PC-3 (cell line): Measurements from ENCODE around the gene TRABD2B. TPM values are rescaled to one million over a fixed set of nuclear protein-coding genes. Genes with fewer than 3 reads are reported as not detected.

Experiments
- ATAC-seq: fragments of 200-7000 bp; cut with Tn5 transposase; 2 replicates; pipeline ENCODE4 v1.9.1; 2020; ENCODE audit warnings: mild to moderate bottlenecking, moderate library complexity
- BruUV-seq: library from RNA; stranded (reverse); fragments of 400-500 nt; replicated peaks from 2 replicates; lab custom pipeline; 2021; lab: Mats Ljungman, UMichigan
- CTCF ChIA-PET: fragments of 300-600 bp; sonication (Branson Sonifier 250); formaldehyde crosslinking; loops from one replicate; lab custom pipeline; 2022; ENCODE audit warnings: antibody characterized with exemption; lab: Charles Lee
- POLR2A ChIA-PET: fragments of 300-600 bp; sonication (Branson Sonifier 250); formaldehyde crosslinking; loops from one replicate; lab custom pipeline; 2022; ENCODE audit warnings: antibody characterized with exemption; ENCODE audit not compliant: unreplicated experiment; lab: Charles Lee
- DNase-seq: peaks from one replicate; pipeline ENCODE4 v3.0.0-alpha.2; 2015
- H2AFZ ChIP-seq: fragments of 300-600 bp; sonication (generic); 2 replicates; pipeline ENCODE4 v1.6.0; 2016; ENCODE audit warnings: antibody characterized with exemption, low read length
- H3F3A ChIP-seq: fragments of 300-600 bp; sonication (generic); one replicate; pipeline ENCODE4 v1.6.0; 2017; ENCODE audit warnings: antibody characterized with exemption, low read length, control low read depth, mild to moderate bottlenecking; ENCODE audit not compliant: unreplicated experiment
- H3K27ac ChIP-seq: fragments of 300-600 bp; sonication (generic); 2 replicates; pipeline ENCODE4 v1.5.1; 2016; ENCODE audit warnings: mild to moderate bottlenecking, low read length
- H3K27me3 ChIP-seq: fragments of 300-600 bp; sonication (generic); 2 replicates; pipeline ENCODE4 v1.6.1; 2016; ENCODE audit warnings: low read length, mixed read lengths
- H3K36me3 ChIP-seq: fragments of 300-600 bp; sonication (generic); 2 replicates; pipeline ENCODE4 v1.6.1; 2016; ENCODE audit warnings: low read depth, mixed run types, low read length, mixed read lengths
- H3K4me1 ChIP-seq: fragments of 300-600 bp; sonication (generic); 2 replicates; pipeline ENCODE4 v1.5.1; 2016; ENCODE audit warnings: low read length; ENCODE audit not compliant: insufficient read depth
- H3K4me2 ChIP-seq: fragments of 300-600 bp; sonication (generic); 2 replicates; pipeline ENCODE4 v1.6.0; 2016; ENCODE audit warnings: low read length
- H3K4me3 ChIP-seq: fragments of 300-600 bp; sonication (generic); 2 replicates; pipeline ENCODE4 v1.5.1; 2016; ENCODE audit warnings: mild to moderate bottlenecking, low read length, mixed read lengths
- H3K79me2 ChIP-seq: fragments of 300-600 bp; sonication (generic); 2 replicates; pipeline ENCODE4 v1.6.1; 2017; ENCODE audit warnings: low read length, mixed read lengths
- H3K9ac ChIP-seq: fragments of 300-600 bp; sonication (generic); 2 replicates; pipeline ENCODE4 v1.6.0; 2016; ENCODE audit warnings: mild to moderate bottlenecking, low read length
- H3K9me2 ChIP-seq: fragments of 300-600 bp; sonication (generic); replicated peaks from 2 replicates; pipeline ENCODE4 v1.6.1; 2016; ENCODE audit warnings: mixed run types, low read length, mixed read lengths
- H3K9me3 ChIP-seq: fragments of 300-600 bp; sonication (generic); 2 replicates; pipeline ENCODE4 v1.6.1; 2016; ENCODE audit warnings: low read length, mixed read lengths
- H4K20me1 ChIP-seq: fragments of 300-600 bp; sonication (generic); 2 replicates; pipeline ENCODE4 v1.6.1; 2016; ENCODE audit warnings: low read length, mixed read lengths
- EZH2 ChIP-seq: fragments of 300-600 bp; sonication (generic); IDR thresholded peaks from one replicate; pipeline ENCODE4 v1.6.1; 2017; ENCODE audit warnings: antibody characterized with exemption, mild to moderate bottlenecking, low read length; ENCODE audit not compliant: unreplicated experiment
- EZH2phosphoT487 ChIP-seq: fragments of 300-600 bp; sonication (generic); IDR thresholded peaks from 2 replicates; pipeline ENCODE4 v1.6.1; 2018; ENCODE audit warnings: mild to moderate bottlenecking, antibody characterized with exemption, low read length, borderline replicate concordance
- intact Hi-C: fragments of 100-400 bp; cut with micrococcal nuclease; formaldehyde crosslinking; loops from 2 replicates; pipeline ENCODE4 v1.9.0; 2023
- total RNA-seq: library from RNA; depleted of rRNA; stranded (reverse); fragments of >200 nt; gene quantifications from 2 replicates; pipeline ENCODE4 v1.2.3, GENCODE V29; 2014
- TF ChIP-seq, protein P1 (sequence below): fragments of 300-600 bp; sonication (generic); conservative IDR thresholded peaks from 2 replicates; pipeline ENCODE4 v1.5.1; 2017; ENCODE audit warnings: antibody characterized with exemption, low read depth, mild to moderate bottlenecking, low read length

The TRABD2B gene
- total RNA-seq, 1 experiment from 2014 or later, result 0.44 TPM

DNA sequence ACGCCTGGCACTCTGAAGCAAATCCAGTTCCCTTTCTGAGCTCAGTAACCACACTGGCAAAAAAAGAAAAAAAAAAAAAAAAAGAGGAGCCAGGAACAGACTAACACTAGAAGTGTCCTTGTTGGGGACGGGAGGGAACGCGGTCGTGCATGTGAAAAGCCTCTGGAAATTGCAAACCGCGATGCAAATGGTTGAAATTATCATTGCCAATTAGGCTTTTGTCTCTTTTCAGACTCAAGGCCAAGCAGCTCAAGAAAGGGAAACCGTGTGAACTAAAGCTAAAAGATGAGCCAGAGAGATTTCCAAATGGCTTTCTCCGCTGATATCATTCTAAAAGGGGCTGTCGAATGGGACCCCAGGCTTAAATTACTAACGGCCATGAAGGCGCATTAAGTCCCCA is 13.5 kb downstream of the TRABD2B start:
- no peak for ATAC-seq
- Histone ChIP-seq H2AFZ (no peak overlapping the region), H3K27me3 (no peaks in the 10 kb centered on the region), H3K9ac (no peak overlapping the region), H3K9me2 (no peaks in the 10 kb centered on the region), H3F3A (no peaks in the 10 kb centered on the region), H4K20me1 (no peaks in the 10 kb centered on the region), H3K27ac (no peak overlapping the region), H3K79me2 (no peaks in the 10 kb centered on the region), H3K4me2 (no peak overlapping the region), H3K36me3 (no peaks in the 10 kb centered on the region), H3K4me3 (no peak overlapping the region), H3K9me3 (no peaks in the 10 kb centered on the region), H3K4me1 (no peaks in the 10 kb centered on the region)
- ChIA-PET CTCF (no interaction called here), POLR2A (no interaction called here)
- BruUV-seq, result no TSS peak
- intact Hi-C loops, result no loop called here
- TF ChIP-seq EZH2phosphoT487 (no peak), EZH2 (no peak)
- TF ChIP-seq, protein P1, sequence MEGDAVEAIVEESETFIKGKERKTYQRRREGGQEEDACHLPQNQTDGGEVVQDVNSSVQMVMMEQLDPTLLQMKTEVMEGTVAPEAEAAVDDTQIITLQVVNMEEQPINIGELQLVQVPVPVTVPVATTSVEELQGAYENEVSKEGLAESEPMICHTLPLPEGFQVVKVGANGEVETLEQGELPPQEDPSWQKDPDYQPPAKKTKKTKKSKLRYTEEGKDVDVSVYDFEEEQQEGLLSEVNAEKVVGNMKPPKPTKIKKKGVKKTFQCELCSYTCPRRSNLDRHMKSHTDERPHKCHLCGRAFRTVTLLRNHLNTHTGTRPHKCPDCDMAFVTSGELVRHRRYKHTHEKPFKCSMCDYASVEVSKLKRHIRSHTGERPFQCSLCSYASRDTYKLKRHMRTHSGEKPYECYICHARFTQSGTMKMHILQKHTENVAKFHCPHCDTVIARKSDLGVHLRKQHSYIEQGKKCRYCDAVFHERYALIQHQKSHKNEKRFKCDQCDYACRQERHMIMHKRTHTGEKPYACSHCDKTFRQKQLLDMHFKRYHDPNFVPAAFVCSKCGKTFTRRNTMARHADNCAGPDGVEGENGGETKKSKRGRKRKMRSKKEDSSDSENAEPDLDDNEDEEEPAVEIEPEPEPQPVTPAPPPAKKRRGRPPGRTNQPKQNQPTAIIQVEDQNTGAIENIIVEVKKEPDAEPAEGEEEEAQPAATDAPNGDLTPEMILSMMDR, result no peak
- DNase-seq, result no peak

DNA sequence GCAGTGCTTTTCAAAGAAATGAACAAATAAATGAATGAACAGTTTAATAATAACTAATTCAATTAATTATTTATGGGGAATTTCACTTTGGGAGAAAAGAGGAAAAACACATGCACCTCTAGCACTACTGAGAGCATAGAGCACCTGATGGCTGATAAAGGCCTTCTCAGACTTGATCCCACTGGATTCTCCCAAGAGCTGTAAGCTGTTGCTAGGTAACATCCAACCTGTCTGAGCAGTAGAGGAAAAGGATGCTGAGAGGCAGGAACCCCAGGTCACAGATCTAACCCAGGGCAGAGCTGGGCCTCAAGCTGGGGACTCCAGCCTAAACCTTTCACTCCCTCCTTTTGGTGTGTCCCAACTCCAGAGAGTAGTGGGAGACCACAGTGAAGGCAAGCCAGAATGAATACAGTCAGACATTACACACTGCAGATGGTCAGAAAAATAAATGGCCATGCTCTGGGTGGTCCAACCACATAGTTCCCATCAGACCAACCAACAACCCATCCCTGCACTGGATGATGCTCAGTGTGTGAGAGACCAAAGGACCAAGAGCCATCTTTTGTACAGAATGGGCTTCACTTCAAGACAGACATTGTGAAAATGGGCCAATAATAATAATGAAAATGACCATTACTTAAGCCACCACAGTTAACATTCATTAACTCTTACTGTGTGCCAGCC is 15.4 kb downstream of the TRABD2B start:
- Histone ChIP-seq H3K36me3 (no peaks in the 10 kb centered on the region), H3K9me2 (no peaks in the 10 kb centered on the region), H3F3A (no peaks in the 10 kb centered on the region), H3K4me1 (no peaks in the 10 kb centered on the region), H3K4me2 (no peak overlapping the region), H3K79me2 (no peaks in the 10 kb centered on the region), H3K27ac (no peak overlapping the region), H3K9me3 (no peaks in the 10 kb centered on the region), H2AFZ (no peak overlapping the region), H4K20me1 (no peaks in the 10 kb centered on the region), H3K9ac (no peak overlapping the region), H3K27me3 (no peaks in the 10 kb centered on the region), H3K4me3 (no peak overlapping the region)
- CTCF ChIA-PET, result interaction anchor here (0.7 kb wide), 1 partner anchor 13 kb away, joined by 3 read pairs; no protein-coding TSS in a partner anchor
- no TSS peak for BruUV-seq
- intact Hi-C loops, result no loop called here
- TF ChIP-seq, protein P1, result no peak
- TF ChIP-seq EZH2phosphoT487 (no peak), EZH2 (no peak)
- ATAC-seq, result no peak
- POLR2A ChIA-PET, result no interaction called here
- no peak for DNase-seq

DNA sequence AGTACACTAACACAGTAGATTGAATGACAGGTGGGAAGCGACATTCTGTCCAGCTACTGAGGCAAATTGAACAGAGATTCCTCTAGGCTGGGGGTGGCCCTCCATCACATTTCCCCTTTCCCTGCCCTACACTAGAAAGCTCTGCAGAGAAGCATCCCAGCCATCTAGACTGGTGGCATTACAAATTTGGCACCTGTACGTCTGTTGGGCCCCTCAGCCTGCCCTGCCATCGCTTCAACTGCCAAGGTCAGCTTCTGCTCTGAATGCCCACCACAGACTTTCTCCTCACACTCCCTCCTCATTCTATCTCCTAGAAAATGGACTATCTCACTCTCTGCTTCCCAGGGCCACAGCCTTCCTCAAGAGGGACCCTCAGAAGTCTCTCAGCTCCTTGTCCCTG is 16.7 kb downstream of the TRABD2B start:
- Histone ChIP-seq H3K4me1 (no peaks in the 10 kb centered on the region), H3K9ac (no peak overlapping the region), H3K79me2 (no peaks in the 10 kb centered on the region), H3K36me3 (no peaks in the 10 kb centered on the region), H3K27ac (no peak overlapping the region), H3K9me2 (no peaks in the 10 kb centered on the region), H3K4me2 (no peak overlapping the region), H2AFZ (no peak overlapping the region), H3K27me3 (no peaks in the 10 kb centered on the region), H3K4me3 (no peak overlapping the region), H3F3A (no peaks in the 10 kb centered on the region), H3K9me3 (no peaks in the 10 kb centered on the region), H4K20me1 (no peaks in the 10 kb centered on the region)
- ChIA-PET POLR2A (no interaction called here), CTCF (no interaction called here)
- TF ChIP-seq, protein P1, result no peak
- TF ChIP-seq EZH2 (no peak), EZH2phosphoT487 (no peak)
- no peak for ATAC-seq
- intact Hi-C loops, result no loop called here
- no TSS peak for BruUV-seq
- no peak for DNase-seq
